HEK293 (cell line): Measurements from ENCODE around the gene PHF13.

ENCODE experiments used
- GFI1B ChIP-seq: fragments of 450-650 bp; formaldehyde crosslinking; IDR thresholded peaks from 2 replicates; pipeline ENCODE4 v1.5.1; 2016; ENCODE audit warnings: missing biosample characterization, missing genetic modification characterization
- KLF9 ChIP-seq: fragments of 450-650 bp; formaldehyde crosslinking; IDR thresholded peaks from 2 replicates; pipeline ENCODE4 v1.5.1; 2016; ENCODE audit warnings: missing biosample characterization, missing genetic modification characterization, low read depth
- SALL2 ChIP-seq: fragments of 450-650 bp; formaldehyde crosslinking; IDR thresholded peaks from 2 replicates; pipeline ENCODE4 v1.5.0; 2017; ENCODE audit warnings: missing biosample characterization, mild to moderate bottlenecking, missing genetic modification characterization, borderline replicate concordance
- SP3 ChIP-seq: fragments of 450-650 bp; formaldehyde crosslinking; IDR thresholded peaks from 2 replicates; pipeline ENCODE4 v1.5.1; 2016; ENCODE audit warnings: missing biosample characterization, missing genetic modification characterization
- ZBTB20 ChIP-seq: fragments of 450-650 bp; formaldehyde crosslinking; IDR thresholded peaks from 2 replicates; pipeline ENCODE4 v1.5.1; 2016; ENCODE audit warnings: missing biosample characterization, missing genetic modification characterization
- ZBTB21 ChIP-seq: fragments of 450-650 bp; formaldehyde crosslinking; IDR thresholded peaks from 2 replicates; pipeline ENCODE4 v1.5.1; 2017; ENCODE audit warnings: missing biosample characterization, missing genetic modification characterization
- ZNF114 ChIP-seq: fragments of 450-650 bp; formaldehyde crosslinking; IDR thresholded peaks from 2 replicates; pipeline ENCODE4 v1.5.0; 2017; ENCODE audit warnings: missing biosample characterization, missing genetic modification characterization
- ZNF138 ChIP-seq: fragments of 450-650 bp; formaldehyde crosslinking; IDR thresholded peaks from 2 replicates; pipeline ENCODE4 v1.5.1; 2016; ENCODE audit warnings: missing biosample characterization, missing genetic modification characterization, borderline replicate concordance
- ZNF223 ChIP-seq: fragments of 450-650 bp; formaldehyde crosslinking; IDR thresholded peaks from 2 replicates; pipeline ENCODE4 v1.5.1; 2016; ENCODE audit warnings: missing biosample characterization, missing genetic modification characterization
- ZNF585B ChIP-seq: fragments of 450-650 bp; formaldehyde crosslinking; IDR thresholded peaks from 2 replicates; pipeline ENCODE4 v1.5.1; 2016; ENCODE audit warnings: missing biosample characterization, missing genetic modification characterization
- ZNF600 ChIP-seq: fragments of 450-650 bp; formaldehyde crosslinking; IDR thresholded peaks from 2 replicates; pipeline ENCODE4 v1.5.1; 2016; ENCODE audit warnings: missing biosample characterization, missing genetic modification characterization
- ZNF664 ChIP-seq: fragments of 450-650 bp; formaldehyde crosslinking; IDR thresholded peaks from 2 replicates; pipeline ENCODE4 v1.5.1; 2016; ENCODE audit warnings: missing biosample characterization, missing genetic modification characterization
- ZNF785 ChIP-seq: fragments of 450-650 bp; formaldehyde crosslinking; IDR thresholded peaks from 2 replicates; pipeline ENCODE4 v1.5.1; 2016; ENCODE audit warnings: missing biosample characterization, missing genetic modification characterization
- ZSCAN23 ChIP-seq: fragments of 450-650 bp; formaldehyde crosslinking; IDR thresholded peaks from 2 replicates; pipeline ENCODE4 v1.5.1; 2016; ENCODE audit warnings: missing biosample characterization, missing genetic modification characterization
- TF ChIP-seq, protein P1 (sequence below): fragments of 450-650 bp; formaldehyde crosslinking; IDR thresholded peaks from 2 replicates; pipeline ENCODE4 v1.5.1; 2016; ENCODE audit warnings: missing biosample characterization, missing genetic modification characterization
- TF ChIP-seq, protein P2 (sequence below): fragments of 450-650 bp; formaldehyde crosslinking; IDR thresholded peaks from 2 replicates; pipeline ENCODE4 v1.5.1; 2016; ENCODE audit warnings: missing biosample characterization, missing genetic modification characterization
- TF ChIP-seq, protein P3 (sequence below): fragments of 450-650 bp; formaldehyde crosslinking; IDR thresholded peaks from 2 replicates; pipeline ENCODE4 v1.5.1; 2016; ENCODE audit warnings: missing biosample characterization, missing genetic modification characterization, borderline replicate concordance
- TF ChIP-seq, protein P4 (sequence below): fragments of 450-650 bp; formaldehyde crosslinking; IDR thresholded peaks from 2 replicates; pipeline ENCODE4 v1.5.1; 2016; ENCODE audit warnings: missing biosample characterization, missing genetic modification characterization
- TF ChIP-seq, protein P5 (sequence below): sonication (generic); formaldehyde crosslinking; IDR thresholded peaks from 2 replicates; pipeline ENCODE4 v1.8.1; 2022; ENCODE audit warnings: mild to moderate bottlenecking, moderate library complexity, missing genetic modification reagents
- TF ChIP-seq, protein P6 (sequence below): fragments of 450-650 bp; formaldehyde crosslinking; IDR thresholded peaks from 2 replicates; pipeline ENCODE4 v1.5.1; 2016; ENCODE audit warnings: missing biosample characterization, missing genetic modification characterization
- TF ChIP-seq, protein P7 (sequence below): fragments of 450-650 bp; formaldehyde crosslinking; IDR thresholded peaks from 2 replicates; pipeline ENCODE4 v1.5.1; 2017; ENCODE audit warnings: missing biosample characterization, missing genetic modification characterization

The PHF13 gene

DNA sequence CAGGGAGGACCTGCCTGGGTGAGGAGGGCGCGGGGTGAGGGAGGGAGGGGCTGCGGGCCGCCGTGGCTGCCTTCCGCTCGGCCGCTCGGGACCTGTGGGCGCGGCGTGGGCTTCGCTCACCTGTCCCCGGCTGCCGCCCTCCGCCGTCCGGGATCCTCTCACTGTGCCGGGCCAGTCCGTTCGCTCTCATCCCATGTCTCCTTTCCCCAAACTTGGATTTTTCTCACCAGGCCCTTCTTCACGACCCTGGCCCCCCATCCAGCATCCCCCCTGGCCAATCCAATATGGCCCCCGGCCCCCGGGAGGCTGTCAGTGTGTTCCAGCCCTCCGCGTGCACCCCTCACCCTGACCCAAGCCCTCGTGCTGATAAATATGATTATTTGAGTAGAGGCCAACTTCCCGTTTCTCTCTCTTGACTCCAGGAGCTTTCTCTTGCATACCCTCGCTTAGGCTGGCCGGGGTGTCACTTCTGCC lies 33.4 kb upstream of the PHF13 start (continued):
- TF ChIP-seq, protein P1, sequence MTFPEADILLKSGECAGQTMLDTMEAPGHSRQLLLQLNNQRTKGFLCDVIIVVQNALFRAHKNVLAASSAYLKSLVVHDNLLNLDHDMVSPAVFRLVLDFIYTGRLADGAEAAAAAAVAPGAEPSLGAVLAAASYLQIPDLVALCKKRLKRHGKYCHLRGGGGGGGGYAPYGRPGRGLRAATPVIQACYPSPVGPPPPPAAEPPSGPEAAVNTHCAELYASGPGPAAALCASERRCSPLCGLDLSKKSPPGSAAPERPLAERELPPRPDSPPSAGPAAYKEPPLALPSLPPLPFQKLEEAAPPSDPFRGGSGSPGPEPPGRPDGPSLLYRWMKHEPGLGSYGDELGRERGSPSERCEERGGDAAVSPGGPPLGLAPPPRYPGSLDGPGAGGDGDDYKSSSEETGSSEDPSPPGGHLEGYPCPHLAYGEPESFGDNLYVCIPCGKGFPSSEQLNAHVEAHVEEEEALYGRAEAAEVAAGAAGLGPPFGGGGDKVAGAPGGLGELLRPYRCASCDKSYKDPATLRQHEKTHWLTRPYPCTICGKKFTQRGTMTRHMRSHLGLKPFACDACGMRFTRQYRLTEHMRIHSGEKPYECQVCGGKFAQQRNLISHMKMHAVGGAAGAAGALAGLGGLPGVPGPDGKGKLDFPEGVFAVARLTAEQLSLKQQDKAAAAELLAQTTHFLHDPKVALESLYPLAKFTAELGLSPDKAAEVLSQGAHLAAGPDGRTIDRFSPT: no peak
- TF ChIP-seq, protein P2, sequence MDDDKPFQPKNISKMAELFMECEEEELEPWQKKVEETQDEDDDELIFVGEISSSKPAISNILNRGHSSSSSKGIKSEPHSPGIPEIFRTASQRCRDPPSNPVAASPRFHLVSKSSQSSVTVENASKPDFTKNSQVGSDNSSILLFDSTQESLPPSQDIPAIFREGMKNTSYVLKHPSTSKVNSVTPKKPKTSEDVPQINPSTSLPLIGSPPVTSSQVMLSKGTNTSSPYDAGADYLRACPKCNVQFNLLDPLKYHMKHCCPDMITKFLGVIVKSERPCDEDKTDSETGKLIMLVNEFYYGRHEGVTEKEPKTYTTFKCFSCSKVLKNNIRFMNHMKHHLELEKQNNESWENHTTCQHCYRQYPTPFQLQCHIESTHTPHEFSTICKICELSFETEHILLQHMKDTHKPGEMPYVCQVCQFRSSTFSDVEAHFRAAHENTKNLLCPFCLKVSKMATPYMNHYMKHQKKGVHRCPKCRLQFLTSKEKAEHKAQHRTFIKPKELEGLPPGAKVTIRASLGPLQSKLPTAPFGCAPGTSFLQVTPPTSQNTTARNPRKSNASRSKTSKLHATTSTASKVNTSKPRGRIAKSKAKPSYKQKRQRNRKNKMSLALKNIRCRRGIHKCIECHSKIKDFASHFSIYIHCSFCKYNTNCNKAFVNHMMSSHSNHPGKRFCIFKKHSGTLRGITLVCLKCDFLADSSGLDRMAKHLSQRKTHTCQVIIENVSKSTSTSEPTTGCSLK: no peak
- TF ChIP-seq ZNF600: no peak
- TF ChIP-seq, protein P3, sequence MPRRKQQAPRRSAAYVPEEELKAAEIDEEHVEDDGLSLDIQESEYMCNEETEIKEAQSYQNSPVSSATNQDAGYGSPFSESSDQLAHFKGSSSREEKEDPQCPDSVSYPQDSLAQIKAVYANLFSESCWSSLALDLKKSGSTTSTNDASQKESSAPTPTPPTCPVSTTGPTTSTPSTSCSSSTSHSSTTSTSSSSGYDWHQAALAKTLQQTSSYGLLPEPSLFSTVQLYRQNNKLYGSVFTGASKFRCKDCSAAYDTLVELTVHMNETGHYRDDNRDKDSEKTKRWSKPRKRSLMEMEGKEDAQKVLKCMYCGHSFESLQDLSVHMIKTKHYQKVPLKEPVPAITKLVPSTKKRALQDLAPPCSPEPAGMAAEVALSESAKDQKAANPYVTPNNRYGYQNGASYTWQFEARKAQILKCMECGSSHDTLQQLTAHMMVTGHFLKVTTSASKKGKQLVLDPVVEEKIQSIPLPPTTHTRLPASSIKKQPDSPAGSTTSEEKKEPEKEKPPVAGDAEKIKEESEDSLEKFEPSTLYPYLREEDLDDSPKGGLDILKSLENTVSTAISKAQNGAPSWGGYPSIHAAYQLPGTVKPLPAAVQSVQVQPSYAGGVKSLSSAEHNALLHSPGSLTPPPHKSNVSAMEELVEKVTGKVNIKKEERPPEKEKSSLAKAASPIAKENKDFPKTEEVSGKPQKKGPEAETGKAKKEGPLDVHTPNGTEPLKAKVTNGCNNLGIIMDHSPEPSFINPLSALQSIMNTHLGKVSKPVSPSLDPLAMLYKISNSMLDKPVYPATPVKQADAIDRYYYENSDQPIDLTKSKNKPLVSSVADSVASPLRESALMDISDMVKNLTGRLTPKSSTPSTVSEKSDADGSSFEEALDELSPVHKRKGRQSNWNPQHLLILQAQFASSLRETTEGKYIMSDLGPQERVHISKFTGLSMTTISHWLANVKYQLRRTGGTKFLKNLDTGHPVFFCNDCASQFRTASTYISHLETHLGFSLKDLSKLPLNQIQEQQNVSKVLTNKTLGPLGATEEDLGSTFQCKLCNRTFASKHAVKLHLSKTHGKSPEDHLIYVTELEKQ (tag by site-specific recombination): no peak
- TF ChIP-seq ZBTB20: peak; percentile 14; the same call in 1 of the 2 replicates
- TF ChIP-seq, protein P4, sequence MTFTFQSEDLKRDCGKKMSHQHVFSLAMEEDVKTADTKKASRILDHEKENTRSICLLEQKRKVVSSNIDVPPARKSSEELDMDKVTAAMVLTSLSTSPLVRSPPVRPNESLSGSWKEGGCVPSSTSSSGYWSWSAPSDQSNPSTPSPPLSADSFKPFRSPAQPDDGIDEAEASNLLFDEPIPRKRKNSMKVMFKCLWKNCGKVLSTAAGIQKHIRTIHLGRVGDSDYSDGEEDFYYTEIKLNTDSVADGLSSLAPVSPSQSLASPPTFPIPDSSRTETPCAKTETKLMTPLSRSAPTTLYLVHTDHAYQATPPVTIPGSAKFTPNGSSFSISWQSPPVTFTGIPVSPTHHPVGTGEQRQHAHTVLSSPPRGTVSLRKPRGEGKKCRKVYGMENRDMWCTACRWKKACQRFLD (tag by site-specific recombination): no peak
- TF ChIP-seq ZNF664 (tag by site-specific recombination): no peak
- TF ChIP-seq, protein P5, sequence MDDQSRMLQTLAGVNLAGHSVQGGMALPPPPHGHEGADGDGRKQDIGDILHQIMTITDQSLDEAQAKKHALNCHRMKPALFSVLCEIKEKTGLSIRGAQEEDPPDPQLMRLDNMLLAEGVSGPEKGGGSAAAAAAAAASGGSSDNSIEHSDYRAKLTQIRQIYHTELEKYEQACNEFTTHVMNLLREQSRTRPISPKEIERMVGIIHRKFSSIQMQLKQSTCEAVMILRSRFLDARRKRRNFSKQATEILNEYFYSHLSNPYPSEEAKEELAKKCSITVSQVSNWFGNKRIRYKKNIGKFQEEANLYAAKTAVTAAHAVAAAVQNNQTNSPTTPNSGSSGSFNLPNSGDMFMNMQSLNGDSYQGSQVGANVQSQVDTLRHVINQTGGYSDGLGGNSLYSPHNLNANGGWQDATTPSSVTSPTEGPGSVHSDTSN (CRISPR knock-in tag): no peak
- no peak for TF ChIP-seq ZNF114
- TF ChIP-seq, protein P6, sequence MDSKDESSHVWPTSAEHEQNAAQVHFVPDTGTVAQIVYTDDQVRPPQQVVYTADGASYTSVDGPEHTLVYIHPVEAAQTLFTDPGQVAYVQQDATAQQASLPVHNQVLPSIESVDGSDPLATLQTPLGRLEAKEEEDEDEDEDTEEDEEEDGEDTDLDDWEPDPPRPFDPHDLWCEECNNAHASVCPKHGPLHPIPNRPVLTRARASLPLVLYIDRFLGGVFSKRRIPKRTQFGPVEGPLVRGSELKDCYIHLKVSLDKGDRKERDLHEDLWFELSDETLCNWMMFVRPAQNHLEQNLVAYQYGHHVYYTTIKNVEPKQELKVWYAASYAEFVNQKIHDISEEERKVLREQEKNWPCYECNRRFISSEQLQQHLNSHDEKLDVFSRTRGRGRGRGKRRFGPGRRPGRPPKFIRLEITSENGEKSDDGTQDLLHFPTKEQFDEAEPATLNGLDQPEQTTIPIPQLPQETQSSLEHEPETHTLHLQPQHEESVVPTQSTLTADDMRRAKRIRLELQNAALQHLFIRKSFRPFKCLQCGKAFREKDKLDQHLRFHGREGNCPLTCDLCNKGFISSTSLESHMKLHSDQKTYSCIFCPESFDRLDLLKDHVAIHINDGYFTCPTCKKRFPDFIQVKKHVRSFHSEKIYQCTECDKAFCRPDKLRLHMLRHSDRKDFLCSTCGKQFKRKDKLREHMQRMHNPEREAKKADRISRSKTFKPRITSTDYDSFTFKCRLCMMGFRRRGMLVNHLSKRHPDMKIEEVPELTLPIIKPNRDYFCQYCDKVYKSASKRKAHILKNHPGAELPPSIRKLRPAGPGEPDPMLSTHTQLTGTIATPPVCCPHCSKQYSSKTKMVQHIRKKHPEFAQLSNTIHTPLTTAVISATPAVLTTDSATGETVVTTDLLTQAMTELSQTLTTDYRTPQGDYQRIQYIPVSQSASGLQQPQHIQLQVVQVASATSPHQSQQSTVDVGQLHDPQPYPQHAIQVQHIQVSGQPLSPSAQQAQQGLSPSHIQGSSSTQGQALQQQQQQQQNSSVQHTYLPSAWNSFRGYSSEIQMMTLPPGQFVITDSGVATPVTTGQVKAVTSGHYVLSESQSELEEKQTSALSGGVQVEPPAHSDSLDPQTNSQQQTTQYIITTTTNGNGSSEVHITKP (tag by site-specific recombination): no peak
- TF ChIP-seq ZBTB21 (tag by site-specific recombination): no peak; the same call in 1 of the 2 replicates
- no peak for TF ChIP-seq ZNF138 (tag by site-specific recombination)
- no peak for TF ChIP-seq ZNF223
- peak; percentile 67 for TF ChIP-seq KLF9
- no peak for TF ChIP-seq SP3 (tag by site-specific recombination)
- no peak for TF ChIP-seq ZNF785 (tag by site-specific recombination)
- TF ChIP-seq, protein P7, sequence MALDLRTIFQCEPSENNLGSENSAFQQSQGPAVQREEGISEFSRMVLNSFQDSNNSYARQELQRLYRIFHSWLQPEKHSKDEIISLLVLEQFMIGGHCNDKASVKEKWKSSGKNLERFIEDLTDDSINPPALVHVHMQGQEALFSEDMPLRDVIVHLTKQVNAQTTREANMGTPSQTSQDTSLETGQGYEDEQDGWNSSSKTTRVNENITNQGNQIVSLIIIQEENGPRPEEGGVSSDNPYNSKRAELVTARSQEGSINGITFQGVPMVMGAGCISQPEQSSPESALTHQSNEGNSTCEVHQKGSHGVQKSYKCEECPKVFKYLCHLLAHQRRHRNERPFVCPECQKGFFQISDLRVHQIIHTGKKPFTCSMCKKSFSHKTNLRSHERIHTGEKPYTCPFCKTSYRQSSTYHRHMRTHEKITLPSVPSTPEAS (tag by site-specific recombination): no peak
- no peak for TF ChIP-seq ZNF585B (tag by site-specific recombination)
- no peak for TF ChIP-seq GFI1B
- TF ChIP-seq SALL2 (tag by site-specific recombination): no peak
- TF ChIP-seq ZSCAN23 (tag by site-specific recombination): no peak
